Astrocyte of the cerebellum (primary cell): ENCODE data around the gene SHC4.

Experiments used
- DNase-seq: peaks from one replicate; pipeline ENCODE4 v3.0.0-alpha.2; 2011; ENCODE audit warnings: low read depth
- H3K4me3 ChIP-seq: 2 replicates; pipeline ENCODE4 v1.5.1; 2011; ENCODE audit warnings: mild to moderate bottlenecking, low read depth, low read length, moderate library complexity
- in situ Hi-C: cut with HindIII; loops from 2 replicates; pipeline ENCODE4 v1.10.0; 2017; ENCODE audit warnings: low sequenced_read_pairs
- TF ChIP-seq, protein P1 (sequence below): IDR thresholded peaks from 2 replicates; pipeline ENCODE4 v1.5.1; 2012; ENCODE audit warnings: low read length, low read depth, moderate library complexity, mild to moderate bottlenecking; ENCODE audit errors: missing control alignments

SHC4 gene

DNA sequence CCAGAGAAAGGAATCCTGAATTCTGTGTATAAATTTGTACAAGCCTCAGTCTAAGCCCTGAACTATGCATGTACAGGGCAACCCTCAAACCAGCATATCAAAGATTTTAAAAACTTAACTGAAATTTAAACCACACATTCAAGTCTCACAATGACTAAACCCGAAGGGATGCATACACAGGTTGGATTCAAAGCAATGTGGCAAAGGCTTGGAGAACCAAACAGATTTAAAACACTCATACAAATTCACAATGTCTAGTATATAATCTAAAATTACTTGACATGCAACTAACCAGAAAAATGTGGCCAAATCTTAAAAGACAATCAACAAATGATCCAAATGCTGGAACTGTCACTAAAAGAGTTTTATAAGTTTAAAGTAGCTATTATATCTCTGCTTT, 189.2 kb downstream of the SHC4 start:
- in situ Hi-C loops = loop anchor here (10.0 kb wide), 1 partner anchor 50 kb away; no protein-coding TSS in a partner anchor
- no peak for DNase-seq
- no peak overlapping the region for H3K4me3 ChIP-seq
- TF ChIP-seq, protein P1, sequence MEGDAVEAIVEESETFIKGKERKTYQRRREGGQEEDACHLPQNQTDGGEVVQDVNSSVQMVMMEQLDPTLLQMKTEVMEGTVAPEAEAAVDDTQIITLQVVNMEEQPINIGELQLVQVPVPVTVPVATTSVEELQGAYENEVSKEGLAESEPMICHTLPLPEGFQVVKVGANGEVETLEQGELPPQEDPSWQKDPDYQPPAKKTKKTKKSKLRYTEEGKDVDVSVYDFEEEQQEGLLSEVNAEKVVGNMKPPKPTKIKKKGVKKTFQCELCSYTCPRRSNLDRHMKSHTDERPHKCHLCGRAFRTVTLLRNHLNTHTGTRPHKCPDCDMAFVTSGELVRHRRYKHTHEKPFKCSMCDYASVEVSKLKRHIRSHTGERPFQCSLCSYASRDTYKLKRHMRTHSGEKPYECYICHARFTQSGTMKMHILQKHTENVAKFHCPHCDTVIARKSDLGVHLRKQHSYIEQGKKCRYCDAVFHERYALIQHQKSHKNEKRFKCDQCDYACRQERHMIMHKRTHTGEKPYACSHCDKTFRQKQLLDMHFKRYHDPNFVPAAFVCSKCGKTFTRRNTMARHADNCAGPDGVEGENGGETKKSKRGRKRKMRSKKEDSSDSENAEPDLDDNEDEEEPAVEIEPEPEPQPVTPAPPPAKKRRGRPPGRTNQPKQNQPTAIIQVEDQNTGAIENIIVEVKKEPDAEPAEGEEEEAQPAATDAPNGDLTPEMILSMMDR = no peak
